Endometrial microvascular endothelial cells (primary cell): ENCODE measurements around the gene UTY. TPM values are rescaled to one million over a fixed set of nuclear protein-coding genes. Genes with fewer than 3 reads are reported as not detected.

Experiments
- in situ Hi-C: cut with HindIII; loops from 2 replicates; pipeline ENCODE4 v1.10.0; 2017; ENCODE audit warnings: low sequenced_read_pairs, low pct_unique_long_range_greater_than_20kb; ENCODE audit errors: inconsistent ontology term
- total RNA-seq: library from RNA; depleted of rRNA; stranded (reverse); fragments of >200 nt; gene quantifications from one replicate; pipeline ENCODE4 v1.2.3, GENCODE V29; 2015; ENCODE audit errors: inconsistent ontology term

UTY gene
- total RNA-seq, 1 donor from 2014 or later, result not detected

DNA sequence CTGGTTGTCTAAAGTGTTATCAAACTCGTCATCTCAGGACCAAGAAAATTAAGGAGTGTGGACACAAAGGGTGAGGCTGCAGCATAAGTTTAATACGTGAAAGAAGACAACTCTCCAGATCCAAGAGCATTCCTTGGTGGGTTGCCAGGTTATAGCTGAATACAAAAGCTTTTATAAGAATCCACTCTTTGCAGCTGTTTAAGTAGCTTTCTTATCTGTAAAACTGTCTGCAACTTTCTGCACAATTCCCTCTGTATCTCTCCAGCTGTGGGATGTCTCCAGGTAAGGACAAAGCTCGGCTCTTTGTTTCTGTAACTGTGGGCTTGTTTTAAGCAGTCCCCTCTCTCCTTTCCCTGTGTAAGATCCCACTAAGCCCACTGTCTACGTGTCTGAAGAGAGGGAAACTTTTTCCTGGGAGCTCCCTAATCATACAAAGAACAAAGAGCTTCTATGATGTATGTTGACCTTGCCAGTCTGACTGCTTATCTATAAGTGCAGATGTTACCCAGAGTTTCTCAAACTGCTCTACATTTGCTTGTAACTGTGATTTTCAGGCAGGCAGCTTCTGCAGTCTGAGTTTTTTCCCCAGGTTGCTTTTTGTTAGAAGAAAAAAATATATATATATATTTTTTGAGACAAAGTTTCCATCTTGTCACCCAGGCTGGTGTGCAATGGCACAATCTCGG lies 268.7 kb downstream of the UTY start:
- in situ Hi-C loops, result no loop called here

DNA sequence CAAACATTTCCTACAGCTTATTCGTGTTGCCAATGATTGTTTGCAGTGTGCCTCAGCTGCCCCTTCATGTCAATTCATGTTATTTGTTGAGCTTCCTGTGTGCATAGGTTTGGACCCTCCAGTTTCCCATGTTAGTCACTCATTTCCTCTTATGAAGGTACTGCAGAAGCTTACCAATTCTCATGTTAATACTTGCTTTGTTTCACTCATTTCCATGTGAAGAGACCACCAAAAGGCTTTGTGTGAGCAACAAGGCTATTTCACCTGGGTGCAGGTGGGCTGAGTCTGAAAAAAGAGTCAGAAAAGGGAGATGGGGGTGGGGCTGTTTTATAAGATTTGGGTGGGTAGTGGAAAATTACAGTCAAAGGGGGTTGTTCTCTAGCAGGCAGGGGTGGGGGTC lies 274.6 kb downstream of the UTY start:
- in situ Hi-C loops, result no loop called here

Other genes starting within 250 kb of the UTY start
- not detected for gene TMSB4Y, start 223.9 kb upstream of the UTY start, total RNA-seq